Activated T-cell treated with anti-CD3 and anti-CD28 coated beads for 4 hours (primary cell): ENCODE results near the gene FGF1.
A peak's percentile ranks its signal among the peaks of the same experiment; 100 is the strongest.

Experiments used
- DNase-seq: peaks from one replicate; pipeline ENCODE4 v3.0.0-alpha.2; 2020

The FGF1 gene

DNA sequence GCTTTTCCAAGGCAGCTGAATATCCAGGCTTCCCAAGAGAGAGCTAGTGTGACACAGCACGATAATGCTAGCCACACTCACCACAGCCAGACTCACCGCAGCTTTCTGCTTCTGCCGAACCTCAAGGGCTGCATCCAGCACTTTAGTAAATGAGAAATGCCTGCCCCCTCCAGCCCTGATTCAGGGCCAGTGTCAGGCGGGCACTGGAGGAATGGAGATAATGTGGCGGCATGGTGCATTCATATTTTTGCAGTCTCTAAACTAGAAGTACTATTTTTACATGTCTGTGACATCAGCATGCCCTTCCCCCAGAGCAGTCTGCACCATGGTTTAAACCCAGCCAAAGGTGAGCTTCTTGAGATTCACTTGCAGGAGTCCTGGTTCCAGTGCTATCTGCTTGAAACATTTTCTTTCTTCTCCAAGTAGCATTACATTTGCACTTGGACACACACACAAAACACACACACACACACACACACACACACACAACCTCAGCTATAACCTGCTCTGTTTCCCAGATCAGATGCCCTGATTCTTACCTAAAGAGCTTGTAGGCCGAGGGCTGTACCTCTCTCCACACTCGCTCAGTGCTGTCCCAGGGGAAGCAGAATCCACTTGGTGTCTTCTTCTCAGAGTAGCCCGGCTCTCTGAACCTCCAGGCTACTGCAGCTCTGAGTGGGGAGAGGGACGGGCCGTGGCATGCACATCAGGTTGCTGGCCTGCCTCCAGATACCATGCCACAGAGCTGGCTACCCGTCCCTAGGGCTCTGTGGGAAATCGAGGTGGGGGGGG, at the start of gene FGF1:
Gene FGF1, minus strand, starts transcription at position 673 of the 792 bp plus-strand sequence. CDS start 71,963 bp downstream, outside the sequence.
- DNase-seq: no peak

DNA sequence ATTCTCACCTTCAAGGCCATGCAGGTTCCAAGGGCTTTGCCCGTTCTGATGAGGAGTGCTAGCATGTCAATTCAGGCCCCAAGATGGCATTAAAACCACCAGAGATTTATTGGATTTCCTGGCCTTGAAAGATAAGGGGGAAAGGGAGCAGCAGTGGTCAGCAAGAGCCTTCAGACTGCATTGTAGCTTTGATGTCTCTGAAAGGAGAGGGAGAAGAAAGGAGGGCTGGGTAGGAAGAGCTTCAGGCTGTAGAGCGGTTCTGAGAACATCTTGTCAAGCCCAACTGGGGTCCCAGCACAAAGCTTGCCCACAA, 41.8 kb upstream of the FGF1 start:
- no peak for DNase-seq

DNA sequence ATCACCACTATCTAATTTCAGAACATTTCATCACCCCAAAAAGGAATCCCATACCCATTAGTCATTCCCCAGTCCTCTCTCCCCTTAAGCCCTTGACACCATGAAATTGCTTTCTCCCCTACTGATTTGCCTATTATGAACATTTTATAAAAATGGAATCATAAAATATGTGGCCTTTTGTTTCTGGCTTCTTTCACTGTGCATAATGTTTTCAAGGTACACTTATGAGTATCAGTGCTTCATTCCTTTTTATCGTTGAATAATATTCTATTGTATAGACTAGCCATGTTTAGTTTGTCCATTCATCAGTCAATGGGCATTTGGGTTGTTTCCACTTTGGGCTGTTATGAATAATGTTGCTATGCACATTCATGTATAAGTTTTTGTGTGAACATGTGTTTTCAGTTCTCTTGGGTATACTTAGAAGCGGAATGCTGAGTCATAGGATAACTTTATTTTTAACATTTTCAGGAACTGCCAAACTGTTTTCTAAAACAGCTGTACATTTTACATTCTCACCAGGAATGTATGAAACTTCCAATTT, 40.4 kb upstream of the FGF1 start:
- DNase-seq: no peak

DNA sequence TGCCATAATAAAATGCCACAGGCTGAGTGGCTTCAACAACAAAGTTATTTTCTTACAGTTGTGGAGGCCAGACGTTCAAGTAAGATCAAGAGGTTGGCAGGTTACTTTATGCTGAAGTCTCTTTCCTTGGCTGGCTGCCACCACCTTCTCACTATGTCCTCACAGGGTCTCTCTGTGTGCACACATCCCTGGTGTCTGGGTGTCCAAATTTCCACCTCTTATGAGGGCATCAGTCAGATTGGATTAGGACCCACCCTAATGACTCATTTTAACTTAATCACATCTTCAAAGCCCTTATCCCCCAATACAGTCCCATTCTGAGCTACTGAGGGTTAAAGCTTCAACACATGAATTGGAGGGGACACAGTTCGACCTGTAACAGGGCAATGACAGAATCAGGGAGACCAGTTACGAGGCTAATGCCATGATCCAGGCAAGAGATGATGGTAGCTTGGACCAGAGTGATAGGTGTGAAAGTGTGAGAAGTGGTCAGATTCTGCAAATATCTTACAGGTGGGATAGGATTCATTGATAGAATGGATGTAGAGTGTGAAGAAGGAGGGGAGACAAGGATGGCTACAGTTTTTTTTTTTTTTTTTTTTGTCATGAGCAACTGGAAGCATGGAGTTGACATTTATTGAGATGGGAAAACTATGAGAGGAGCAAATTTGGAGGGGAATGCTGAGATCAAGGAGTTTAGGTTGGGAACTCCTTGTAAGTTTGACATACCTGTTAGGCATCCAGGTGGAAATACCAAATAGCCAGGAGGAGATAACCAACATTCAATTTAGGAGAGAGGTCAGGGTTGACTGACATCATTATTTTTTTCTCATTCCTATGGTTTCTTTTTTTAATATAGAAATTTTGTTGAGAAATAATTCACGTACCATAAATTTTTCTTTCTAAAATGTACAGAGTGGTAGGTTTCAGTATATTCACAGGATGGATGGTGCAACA, 39.6 kb upstream of the FGF1 start:
- DNase-seq: no peak

DNA sequence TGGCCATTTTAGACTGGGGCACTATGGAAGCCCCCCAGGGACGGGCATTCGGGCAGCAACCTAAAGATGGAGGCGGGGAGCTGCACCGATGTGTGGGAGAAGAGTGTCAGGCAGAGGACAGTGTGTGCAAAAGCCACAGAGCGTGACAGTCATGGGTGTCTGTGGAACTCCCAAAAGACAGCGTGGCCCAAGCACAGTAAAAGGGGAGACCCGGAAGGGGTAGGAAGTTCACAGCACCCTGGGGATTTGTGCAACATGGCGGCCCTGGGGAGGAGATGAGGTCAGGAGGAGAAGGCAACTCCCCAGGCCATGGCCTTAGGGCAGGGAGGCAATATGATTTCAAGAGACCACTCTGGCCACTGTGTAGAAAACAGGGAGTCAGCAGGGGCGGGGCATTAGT, 38.9 kb upstream of the FGF1 start:
- DNase-seq: no peak

DNA sequence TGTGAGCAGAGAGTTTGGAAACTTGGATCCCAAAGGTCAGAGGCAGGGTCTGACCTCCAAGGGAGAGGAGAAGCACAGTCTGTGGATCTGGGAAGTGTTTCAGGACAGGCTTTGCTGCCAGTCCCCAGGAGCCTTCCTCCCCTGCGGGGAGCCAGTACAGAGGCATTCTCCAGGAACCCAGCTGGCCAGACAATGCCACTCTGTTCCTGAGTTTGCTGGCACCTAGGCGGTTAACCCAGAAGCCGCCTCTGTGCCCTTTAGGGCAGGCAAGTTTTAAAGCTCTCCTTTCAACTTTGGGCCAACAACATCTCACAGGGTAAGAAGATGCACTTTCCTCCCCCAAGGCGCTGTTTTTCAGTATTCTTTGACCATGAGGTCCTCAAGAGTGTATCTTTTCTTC, 37.0 kb upstream of the FGF1 start:
- DNase-seq: no peak

DNA sequence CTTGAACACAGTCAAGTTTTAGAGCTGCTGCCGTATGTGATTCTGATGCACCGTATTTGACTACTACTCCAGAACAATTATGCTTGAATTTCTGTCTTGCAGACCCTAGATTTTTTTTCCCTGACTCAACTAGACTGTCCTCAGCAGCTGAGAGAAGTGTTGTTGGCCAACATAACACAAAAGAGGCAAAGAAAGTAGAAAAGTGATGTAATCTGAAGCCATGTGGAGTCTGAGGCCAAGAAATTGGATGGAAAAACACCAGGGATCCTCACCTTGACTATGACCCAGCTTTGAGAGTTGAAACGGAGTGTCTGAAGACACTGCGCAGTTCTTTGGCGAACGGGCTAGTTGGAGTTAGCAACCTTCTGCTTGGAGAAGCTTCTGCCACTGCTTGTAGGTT, 36.3 kb upstream of the FGF1 start:
- DNase-seq: no peak

DNA sequence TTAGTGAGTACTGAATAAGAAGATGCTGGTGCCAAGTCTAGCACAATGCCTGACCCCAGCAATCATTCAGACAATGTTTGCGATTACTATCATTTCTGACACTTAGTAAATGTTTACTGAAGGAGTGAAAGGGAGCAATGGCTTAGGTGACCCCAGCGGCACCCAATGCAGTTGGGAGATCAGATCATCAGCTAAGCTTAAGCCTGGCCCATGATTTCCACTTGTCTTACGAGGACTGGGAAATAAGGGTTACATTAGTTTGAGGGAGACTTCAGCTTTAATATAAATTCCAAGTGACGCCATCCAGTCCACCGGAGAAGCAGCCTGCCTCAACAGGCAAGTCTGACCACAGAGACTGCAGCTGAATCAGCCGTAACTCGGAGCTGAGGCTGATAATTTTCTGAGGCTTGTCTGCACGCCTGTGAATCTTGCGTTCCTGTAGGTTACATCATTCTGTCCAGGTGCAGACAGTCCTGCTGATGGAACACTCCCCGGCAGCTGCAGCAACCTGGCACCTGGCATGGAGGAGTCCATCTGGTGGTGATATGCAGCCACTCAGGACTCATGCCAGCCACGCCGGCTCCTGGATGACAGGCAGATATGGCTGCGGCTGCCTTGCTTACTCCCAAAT, 34.9 kb upstream of the FGF1 start:
- no peak for DNase-seq

DNA sequence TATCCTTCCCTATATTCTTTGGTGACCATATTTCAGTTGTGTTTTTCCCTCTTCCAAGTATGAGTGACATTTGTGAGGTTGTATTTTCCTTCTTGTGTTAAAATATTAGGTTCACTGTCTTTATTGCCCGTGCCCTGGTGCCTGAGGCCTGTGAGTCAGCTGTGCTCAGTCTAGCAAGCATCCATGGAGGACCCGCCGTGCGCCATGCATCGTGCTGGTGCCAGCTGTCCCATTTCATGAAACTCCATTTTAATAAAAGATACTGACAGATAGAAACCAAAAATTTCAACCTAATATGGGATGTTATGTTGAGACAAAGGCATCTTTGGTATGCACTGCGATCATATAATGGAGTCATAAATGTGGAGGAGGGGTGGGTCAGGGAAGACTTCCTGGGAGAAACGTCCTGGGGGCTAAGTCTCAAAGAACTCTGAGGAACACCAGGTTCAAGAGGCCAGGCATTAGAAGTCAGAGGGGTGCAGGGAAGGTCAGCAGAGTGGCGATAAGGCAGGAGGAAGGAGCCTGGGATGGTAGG, 34.0 kb upstream of the FGF1 start:
- DNase-seq: no peak

DNA sequence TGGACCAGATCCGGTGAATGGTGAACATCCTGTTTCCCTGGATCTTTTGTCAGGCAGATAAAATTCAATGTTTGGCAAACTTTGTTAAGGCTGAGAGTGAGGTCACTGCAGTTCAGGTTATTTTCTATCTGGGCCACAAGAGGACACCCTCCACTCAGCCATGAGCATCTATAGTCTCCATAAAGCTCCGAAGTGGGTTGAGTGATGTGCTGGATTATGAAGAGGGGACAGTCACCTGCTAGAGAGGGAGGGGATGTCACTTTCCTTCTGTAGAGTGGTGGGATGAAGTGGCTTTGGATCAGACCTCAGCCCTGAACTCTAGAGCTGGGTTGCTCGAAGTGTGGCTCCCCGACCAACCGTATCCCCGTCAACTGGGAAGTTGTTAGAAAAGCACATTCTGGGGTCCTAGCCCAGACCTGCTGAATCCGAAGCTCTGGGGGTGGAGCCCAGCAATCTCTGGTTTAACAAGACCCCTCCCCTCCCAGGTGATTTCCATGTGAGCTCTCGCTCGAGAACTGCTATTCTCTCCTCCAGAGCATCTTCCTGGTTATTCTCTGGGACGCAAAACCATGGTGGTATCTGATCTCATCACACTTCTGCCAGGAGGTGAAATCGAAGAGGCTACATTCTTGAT, 31.8 kb upstream of the FGF1 start:
- no peak for DNase-seq

DNA sequence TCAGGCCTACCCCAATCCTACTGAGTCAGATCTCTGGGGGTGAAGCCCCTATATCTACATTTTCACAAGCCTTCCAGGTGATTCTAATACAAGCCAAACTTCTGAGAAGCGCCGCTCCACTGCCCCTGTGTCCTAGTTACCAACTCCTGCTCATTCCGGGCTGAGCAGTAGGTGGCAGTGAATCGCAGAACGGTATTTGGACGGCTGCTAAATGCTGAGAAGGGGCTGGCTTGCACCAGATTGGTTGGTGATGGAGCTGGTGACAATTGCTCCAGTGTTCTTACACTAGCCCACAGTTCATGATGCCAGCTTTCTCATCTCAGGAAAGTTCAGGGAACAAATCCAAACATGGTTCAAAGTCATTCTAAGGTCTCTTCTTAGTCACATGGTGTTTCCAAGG, 31.1 kb upstream of the FGF1 start:
- DNase-seq: no peak

DNA sequence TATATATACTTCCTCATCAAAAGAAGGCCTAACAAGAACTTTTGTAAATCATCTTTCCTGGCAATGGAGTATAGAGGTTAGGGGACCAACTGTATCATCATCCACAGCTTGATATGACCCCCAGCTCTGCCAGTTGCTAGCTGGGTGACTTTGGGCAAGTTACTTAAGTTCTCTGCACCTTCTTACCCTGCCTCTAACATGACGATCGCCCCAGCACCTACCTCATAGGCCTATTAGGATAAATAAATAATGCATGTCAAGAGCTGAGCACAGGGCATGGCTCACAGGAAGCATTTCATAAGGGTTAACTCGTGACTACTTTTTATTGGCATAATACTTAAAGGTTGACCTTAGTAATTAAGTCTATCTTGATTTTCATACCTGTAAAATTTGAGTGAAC, 29.4 kb upstream of the FGF1 start:
- DNase-seq: no peak

DNA sequence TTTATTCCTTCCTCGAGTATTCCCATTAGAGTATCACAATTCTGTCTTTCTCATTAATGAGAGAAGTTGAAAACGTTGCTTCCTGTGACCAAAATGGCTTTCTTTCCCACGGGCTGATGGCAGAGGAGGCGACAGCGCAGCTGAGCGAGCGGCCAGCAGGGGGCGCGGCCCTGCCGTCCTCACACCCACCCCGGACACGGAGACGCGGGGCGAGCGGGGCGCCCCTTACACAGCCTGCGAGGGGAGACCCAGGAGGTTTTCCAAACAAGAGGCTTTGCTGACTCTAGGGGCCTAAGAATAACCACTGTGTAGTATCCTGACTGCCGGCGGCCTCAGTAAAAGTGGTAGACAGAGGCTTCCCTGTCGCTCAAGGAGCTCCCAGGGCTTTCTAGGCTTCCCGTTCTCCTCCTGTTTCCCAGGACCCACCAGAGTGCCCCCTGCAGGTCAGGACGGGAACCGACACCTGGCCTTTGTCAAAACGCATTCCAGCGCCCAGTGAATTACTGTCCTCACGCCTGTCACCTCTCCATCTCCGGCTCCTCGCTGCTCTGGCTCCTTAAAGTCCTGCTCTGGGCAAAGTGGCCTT, 27.3 kb upstream of the FGF1 start:
- peak; percentile 79 for DNase-seq

DNA sequence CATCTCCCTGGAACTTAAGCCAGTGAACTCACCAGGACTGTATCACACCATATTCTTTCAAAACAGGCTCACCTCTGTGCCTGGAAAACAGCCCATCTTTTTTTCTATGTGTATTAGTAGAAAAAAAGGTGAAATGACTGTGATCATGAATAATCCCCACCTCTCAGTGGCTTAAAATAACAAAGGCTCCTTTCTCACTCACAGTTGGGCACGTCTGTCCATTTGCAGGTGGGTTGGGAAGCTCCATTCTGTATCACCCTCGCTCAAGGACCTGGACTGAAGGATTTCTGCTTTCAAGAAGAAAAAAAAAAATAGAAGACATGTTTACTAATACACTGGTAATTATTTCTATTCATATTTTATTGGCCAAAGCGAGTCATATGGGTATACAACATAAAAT, 17.3 kb upstream of the FGF1 start:
- no peak for DNase-seq

DNA sequence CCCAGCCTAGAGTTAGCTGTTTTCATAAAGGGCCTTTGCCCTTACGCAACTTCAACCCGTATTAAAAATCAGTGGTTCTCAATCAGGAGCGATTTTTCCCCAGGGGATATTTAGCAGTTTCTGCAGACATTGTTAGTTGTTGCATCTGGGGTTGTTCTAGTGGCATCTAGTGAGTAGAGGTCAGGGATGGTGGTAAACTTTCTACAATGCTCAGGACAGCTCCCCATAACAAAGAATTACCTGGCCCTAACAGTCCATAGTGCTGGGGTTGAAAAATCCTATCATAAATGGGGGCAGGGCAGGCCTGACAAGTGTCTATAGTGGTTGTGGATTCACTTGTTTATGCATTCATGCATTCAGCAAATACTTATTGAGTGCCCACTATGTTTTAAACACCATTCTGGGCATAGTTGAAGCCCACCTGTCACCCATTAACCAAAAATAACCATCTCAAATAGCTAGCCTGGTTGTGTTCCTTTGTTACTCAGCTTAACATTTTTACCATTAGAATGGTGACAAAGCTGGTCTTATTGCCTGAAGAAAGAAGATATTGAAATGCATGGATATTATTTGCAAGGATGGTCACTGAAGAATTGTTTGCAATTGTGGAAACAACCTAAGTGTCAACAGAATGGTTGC, 15.9 kb upstream of the FGF1 start:
- DNase-seq: no peak

DNA sequence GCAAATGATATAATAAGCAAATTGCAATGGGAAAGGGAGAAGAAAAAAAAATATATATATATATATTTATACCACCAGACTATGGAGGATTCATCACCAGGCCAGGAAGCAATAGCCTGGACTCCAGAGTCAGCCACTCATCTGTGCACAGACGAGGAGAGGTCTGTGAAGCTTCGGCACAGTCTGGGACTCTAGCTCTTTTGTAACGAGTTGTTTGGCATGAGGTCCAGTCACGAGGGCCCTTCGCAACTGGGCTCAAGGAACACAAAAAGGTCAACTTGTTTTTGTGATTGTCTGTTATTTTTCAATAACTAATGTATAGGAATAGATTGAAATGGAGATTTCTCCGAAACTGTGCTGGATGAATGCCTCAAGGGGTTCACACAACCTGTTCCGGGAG, 14.7 kb upstream of the FGF1 start:
- no peak for DNase-seq

DNA sequence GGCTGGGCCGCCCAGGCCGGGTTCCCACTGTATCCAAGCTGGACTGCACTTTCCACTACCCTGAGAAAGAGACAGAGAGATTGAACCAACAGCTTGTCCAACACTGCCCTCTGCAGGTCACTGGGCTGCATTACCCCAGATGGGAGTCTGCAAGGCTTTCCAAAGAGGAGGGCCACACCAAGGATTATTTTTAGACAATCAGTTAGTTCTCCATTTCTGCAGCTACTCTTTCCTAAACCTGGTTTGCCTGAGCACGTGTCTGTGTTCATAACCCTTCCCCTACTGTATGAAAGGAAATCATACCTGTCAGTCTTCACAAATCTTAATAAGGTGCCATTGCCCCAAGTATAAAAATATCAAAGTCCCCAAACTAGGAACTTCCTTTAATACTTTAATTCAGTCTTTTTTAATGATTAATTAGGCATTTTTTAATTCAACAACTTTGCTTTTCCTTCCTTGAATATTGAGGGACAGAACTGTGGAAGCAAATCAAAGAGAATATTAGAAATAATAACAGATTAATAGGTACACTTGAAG, 13.4 kb upstream of the FGF1 start:
- DNase-seq: peak; percentile 73

DNA sequence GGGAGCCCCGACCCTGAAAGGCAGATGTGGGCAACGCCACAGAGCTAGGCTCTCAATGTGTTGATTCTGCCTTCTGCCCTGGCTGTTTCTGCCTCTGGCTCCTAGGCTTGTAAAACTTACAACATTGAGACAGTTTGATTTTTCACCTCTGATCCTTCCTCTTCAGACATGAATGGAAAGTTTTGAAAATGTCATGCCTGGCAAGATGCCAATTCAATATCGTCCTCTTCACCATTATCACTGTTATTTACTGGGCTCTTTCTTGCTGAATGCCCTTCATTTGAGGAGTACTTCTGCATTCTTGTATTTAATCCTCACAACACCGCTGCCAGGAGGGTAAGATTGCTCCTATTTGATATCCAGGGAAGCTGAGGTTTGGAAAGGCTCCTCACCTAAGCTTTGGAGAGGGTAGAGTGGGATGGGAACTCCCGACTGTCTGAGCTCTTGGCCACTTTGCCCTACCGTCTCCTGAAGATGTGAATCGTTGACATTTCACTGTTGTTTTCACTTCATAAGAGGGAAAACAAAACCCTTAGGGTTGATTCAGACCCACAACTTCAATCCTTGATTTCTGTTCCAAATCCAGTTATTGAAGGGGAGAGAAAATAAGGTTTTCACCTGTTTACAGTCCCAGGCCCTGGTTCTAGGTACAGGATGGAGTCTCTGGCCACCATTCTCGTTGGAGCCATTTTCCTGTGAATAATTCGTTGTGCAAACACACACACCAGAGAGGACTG, 12.7 kb upstream of the FGF1 start:
- DNase-seq: no peak

DNA sequence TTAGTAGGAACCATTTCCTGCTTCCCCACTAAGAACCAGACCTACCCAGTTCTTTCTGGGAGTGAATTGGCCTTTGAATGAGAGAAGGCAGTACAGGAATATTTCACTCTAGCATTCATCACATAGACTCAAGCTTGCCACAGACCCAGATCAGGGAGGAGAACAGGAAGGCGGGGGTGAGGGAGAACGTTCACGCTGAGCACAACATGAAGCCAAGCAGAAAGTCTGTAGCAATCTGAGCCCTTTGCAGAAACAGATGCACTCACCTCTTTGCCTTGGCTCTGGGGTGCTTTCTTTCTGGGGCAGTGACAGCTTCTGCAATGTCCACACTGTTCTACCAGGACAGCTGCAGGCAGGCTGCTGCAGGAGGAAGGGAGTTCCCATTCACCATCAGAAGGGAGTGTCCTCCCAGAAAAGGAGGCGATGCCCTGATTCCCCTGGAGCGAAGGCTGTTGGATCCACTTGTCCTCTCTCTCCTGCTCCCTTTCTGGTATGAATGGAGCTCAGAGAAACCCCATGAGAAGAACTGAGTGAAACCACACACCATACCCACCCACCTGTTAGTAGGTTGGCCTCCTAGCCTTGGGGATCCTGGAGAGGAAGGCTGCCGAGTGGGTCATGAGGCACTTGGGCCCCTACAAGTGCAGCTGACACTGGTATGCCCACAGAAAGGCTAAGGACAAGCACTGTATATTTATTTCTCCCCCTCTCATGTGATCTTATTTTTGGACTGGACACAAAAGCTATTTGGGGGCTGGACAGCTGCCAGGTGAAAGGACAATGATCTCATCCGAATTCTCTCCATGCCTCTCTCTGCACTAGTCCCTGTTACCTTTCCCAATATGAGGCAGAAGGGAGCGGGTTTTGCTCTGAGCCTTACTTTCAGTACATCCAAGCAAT, 11.7 kb upstream of the FGF1 start:
- DNase-seq: no peak

DNA sequence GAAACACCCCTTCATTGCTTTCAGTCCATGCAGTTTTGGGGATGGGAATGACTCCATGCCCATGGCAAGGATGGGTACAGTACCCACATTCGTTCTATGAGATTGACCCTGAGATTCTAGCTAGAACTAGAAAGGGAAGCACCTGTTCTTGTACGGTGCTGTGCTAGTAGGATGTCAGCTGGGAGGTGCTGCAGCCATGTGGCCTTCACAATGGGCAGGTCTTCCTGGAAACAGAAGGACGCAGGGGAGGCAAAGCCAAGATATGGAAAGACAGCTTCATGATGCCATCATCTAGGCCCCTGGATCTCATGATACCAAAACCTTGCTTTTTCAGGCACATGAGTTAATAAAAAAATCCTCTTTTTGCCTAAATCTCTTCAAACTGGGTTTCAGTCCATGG, 10.5 kb upstream of the FGF1 start:
- no peak for DNase-seq
